ENCODE measurements around the gene WDR87.

Gene WDR87

DNA sequence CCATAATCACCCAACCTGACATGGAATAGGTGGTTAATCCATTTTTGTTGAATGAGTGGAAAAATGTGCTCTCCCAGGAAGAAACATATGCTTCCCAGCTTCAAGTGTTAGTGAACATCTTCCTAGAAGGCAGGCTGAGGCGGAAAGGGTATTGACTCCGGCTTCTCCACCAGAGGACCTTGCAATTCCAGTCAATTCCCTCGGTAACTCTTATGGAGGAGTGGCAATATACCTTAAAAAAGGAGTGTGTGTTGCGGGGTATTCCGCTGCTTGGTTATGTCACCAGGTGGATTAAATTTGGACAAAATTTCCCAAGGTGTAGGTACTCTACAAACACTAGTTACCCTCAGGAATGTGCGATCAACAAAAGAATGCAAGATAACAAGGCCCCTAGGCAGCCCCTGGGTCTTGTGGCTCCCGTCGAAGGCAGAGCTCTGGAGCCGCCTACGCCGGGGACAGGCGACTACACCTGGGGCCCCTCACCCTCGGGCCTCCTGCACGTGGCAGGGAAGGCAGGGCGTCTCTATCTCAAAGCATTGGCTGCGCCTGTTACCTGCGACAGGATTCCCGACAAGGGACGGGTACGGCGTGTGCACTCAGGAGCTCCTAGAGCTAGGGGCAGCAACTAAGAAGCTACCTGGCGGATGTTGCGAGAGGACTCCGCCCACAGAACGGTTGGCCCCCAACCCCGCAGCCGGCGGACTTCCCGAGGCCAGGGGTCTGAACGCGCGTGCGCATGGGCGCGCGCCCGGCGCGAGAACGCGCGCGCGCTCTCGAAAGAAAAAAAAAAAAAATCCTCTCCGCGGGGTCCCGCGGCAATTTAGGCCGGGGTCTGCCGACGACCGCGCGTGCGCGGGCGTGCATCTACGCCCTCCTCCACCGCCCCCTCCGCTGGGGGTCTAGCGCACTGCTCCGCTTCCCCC lies at the start of gene WDR87:
Gene WDR87, minus strand, starts transcription at position 649 of the 923 bp plus-strand sequence. CDS start 8,355 bp downstream, outside the sequence.
- peak; percentile 84 for DNase-seq

DNA sequence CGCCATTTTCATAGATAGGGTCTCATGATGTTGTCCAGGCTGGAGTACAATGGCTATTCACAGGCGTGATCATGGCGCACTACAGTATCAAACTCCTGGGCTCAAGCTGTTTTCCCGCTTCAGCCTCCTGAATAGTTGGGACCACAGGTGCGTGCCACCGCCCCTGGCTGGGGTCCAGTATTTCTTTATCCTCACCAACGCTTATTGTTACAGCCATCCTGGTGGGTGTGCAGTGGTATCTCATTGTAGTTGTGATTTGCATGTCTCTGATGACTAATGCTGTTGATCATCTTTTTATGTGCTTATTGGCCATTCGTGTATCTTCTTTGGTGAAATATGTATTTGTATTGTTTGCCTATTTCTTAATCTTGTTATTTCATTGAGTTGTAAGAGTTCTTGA lies 49.6 kb upstream of the WDR87 start:
- no peak for DNase-seq

DNA sequence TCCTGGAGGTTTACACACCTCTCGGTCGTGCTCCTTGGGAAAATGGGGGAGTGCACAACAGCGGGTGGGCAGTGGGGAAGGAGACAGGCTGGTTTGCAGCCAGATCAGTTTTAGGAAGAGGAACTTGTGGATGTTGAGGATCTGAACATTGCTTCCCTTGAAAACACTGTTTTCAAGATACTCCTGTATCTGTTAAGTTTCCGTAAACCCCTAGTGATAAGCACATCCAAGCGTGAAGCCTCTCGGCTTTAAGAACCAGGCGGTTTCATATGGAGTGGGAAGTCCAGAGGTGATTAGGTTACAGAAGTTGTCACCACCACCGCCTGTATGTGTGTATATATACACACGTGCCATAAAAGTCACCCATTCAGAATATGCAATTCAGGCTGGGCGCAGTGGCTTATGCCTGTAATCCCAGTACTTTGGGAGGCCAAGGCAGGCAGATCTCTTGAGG lies 48.1 kb upstream of the WDR87 start:
- peak; percentile 11 for DNase-seq

DNA sequence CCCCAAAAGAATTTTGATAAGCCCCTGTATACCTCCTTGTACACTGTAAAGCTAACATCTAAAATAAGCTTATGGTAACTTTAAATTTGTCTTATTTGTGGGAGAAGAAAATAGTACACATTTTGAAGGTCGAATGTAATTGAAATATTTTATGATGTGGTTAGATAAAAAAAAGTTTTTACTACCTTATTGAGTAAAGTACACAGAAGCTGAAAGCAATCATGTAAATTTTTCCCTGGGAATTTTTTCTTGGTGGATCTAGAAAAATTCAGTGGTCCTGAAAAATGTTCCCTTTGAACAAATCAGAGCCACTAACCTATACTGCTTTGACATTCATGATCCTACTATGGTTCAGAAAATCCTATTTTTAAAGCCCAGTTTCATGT lies 47.5 kb upstream of the WDR87 start:
- no peak for DNase-seq

DNA sequence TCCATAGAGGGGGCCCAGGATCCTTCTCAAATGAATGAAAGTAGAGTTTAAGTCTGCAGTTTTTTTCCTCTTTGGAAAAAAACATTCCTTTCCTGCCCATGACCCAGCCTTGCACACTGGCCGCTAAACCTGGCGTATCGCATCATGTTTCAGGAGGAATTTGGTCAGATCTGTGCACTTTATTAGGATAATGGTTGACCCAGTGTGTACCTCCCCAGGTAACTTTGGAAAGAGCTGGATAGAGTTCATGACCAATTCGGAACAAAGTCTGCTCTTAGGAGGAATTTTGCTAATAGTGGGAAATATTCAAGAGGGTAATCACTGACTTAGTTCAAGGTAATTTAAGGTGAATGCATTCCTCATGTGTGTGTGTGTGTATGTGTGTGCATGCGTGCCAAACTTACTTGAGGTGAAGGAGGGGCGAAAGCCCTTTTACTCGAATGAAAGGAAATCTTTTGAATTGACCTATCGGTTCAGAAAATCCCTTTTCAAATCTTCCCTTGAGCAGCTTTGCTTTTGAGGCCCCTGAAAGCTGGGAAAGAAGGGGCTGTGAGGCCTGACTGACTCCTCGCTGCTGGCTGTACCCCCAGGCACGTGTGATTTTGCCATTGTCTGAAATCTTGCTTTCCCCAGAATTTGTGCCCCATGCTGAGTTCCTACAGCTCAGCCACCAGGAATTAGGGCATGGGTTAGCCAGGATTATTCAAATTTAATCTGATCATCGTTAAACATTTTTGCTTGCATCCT lies 47.0 kb upstream of the WDR87 start:
- DNase-seq = no peak

DNA sequence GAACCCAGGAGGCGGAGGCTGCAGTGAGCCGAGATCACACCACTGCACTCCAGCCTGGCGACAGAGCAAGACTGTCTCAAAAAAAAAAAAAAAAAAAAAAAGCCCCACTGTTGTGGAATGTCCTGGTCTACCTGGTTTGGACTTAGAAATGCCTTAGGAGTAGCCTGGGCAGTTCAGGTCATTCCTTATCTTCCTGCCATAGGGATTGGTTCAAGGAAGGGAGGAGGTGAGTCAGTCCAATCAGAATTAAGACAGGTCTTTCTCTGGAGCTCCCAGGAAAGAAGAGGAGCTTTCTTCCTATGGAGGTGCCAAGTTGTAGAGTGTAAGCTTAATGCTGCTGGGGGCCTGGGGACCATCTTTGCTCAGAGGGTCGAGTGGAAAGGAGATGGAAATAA lies 45.4 kb upstream of the WDR87 start:
- DNase-seq = no peak

DNA sequence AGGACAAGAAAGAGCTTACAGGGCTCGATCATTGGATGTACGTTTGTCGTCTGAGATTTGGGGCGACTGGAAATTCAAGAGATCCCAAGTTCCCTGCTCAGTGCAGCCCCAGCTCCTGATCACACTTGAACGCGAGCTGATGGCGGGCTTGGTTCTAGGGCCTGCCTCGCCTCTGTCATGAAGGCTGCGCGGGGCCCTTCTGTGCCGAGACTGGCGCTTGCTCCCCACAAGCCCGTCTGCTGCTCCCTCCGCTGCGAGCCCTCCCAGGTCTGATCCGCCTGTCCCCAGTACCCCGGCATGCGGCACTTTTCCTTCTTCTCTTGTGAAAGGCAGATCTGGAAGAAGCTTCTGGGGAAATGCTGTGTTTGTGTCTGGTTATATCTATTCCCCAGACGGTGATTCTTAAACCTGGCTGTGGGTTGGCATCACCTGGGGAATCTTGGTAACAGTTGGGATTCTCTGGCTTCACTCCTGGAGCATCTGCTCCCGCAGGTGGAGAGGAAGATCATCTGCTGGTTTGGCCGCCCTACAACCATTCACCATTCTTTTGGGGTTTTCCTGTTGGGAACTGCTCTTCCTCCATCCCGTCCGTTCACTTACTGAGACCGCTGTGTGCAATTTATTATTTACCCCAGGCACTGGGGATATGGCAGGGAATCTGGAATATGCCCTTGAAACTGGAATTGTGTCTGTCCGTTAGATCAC lies 44.2 kb upstream of the WDR87 start:
- DNase-seq = no peak

DNA sequence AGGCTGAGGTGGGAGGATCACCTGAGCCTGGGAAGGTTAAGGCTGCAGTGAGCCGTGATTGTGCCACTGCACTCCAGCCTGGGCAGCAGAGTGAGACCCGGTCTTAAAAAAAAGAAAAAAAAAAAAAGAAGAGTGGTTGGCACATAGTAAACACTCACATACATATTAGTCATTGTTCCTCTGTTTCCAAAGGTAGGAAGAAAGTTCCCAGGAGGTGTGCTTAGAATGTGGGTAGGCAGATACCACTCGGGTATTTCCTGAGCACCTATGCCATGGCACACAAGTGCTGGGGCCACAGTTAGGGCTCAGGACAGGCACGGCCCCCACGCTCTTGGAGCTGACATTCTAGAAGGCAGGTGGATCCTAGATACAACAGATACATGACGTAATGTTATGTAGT lies 42.0 kb upstream of the WDR87 start:
- no peak for DNase-seq

DNA sequence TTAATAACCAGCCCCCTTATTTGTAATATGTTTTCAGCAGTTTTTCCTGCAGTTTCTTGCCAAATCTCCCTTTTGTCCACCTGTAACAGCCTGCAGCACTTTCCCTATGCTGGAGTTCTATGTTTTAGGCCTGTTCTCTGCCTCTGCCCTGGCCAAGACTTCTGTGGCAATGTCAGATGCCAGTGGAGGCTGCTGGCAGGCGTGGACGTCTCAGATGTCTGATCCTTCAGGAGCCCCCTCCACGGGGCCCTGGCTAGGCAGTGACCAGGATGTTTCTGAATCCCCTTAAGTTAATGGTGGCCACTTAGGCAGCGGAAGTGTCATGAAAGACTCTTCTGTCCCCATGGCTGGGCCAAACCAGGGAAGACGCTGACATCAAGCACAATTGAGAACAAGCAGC lies 41.4 kb upstream of the WDR87 start:
- DNase-seq = no peak

DNA sequence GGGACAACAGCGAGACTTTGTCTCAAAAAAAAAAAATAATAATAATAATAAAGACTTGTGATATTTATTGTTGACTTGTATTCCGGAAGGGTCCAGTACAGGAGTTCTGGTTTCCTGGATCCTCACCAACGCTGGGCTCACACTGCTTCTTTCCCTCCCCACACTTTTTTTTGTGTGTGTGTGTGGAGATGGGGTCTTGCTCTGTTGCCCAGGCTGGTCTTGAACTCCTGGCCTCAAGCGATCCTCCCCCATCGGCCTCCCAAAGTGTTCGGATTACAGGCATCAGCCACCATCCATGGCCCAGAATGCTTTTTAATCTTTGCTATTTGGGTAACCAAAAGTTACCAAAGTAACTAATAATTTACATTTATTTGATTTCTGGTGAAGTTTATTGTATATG lies 39.7 kb upstream of the WDR87 start:
- DNase-seq = no peak

DNA sequence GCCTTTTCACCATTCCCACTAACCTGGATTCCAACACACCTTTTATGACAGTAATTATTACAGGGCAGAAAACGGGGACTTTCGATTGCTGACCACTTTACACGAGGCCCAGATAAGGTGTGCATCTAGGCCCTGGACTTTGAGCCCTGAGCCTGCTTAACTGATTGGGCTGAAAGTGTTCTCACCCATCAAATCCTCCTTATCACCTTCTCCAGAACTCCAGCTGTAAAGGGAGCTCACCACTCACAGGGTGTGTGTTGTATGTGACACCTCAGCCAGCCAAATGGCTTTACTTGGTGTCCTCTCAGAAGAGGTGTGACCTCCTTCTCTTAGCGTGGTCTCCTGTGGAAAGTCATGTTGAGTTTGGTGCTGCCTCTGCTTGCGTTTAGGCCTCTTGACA lies 37.1 kb upstream of the WDR87 start:
- DNase-seq = no peak

DNA sequence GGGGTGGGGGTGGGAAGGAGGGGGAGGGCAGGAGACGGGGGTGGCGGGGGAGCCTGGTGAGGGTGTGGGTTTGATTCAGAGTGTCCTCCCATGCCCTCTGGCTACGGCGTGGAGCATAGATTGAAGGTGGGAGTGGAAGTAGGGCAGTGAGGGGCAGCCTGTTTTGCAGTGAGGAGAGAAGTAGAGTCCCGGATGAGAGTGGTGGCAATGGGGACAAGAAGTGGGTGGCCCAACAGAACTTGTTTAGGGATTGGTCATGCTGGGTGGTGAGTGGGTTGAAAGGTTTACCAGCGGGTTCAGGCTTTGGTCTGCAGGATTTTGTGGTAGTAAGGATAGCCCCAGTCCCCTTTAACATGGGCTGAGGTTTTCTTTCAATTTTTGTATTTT lies 36.1 kb upstream of the WDR87 start:
- no peak for DNase-seq

DNA sequence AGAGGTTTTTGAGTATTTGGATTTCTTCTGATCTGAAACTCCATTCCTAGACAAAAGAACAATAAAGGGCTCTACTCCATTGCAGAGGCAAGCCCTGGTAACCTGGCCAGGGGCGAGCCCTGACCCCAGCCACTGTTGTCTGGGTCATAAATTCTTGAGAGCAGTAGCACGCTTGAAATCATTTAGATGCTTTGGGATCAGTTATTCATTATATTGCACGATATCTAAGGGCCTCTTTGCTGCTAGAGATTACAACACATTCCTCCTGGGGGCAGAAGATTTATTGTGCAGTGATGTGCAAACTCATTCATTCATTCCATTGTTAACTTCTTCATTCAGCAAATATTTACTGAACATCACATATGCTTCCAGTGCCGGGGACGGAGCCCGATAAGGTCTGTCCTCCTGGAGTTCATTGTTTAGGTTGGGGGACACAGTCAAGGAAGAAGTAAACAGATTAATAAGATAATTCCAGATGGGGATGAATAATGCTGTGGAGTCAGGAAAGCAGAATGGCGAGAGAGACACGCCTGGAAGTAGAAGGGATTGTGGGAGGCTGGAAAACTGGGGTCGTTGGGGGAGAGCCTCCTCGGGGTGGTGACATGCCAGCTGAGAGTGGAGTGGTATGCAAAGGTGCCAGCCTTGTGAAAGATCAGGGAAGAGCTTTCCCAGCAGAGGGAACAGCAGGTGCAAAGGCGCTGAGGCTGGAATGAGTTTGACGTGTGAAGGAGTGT lies 35.6 kb upstream of the WDR87 start:
- peak; percentile 13 for DNase-seq

DNA sequence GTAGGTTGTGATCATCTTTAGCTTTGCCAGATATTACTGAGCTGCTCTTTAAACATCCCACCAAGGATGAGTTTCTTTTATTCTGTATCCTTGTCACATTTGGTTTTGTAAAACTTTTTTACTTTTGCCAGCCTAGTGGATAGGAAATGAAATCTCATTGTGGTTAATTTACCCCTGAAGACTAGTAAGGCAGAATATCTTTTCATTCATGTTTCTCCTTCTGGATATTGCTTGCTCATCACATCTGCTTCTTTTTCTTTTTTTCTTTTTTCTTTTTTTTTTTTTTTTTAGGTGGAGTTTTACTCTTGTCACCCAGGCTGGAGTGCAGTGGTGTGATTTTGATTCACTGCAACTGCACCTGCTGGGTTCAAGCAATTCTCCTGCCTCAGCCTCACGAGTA lies 32.0 kb upstream of the WDR87 start:
- DNase-seq = no peak

DNA sequence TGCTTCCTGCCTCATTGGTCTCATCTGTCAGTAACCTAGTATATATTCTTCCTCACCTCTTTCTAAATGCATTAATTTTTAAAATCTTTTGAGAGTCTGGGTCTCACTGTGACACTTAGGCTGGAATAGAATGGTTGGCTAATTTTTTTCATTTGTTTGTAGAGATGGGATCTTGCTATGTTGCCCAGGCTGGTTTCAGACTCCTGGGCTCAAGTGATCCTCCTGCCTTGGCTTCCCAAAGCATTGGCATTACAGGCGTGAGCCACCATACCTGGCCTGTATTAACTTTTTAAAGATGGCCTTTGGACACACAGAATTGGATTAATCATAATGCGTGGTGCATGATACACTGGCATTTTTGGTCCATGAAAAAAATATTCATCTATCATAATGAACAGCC lies 30.5 kb upstream of the WDR87 start:
- no peak for DNase-seq

DNA sequence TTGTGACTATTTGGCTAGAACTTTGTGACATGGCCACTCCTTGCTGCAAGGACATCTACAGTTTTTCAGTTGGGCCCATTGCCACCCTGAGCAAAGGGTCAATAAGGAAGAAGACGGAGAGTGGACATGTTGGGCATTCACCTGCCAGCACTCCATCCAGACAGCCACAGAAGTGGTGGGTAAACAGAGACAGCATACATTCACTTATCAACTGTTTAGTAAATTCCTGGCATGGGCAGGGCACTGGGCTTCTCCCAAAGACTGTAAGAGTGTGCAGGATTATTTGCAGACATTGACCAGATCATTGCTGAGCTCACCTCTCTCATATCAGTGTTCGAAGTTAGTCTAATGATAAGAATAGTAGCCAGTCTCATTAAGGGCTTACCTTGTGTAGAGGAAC lies 29.8 kb upstream of the WDR87 start:
- no peak for DNase-seq

DNA sequence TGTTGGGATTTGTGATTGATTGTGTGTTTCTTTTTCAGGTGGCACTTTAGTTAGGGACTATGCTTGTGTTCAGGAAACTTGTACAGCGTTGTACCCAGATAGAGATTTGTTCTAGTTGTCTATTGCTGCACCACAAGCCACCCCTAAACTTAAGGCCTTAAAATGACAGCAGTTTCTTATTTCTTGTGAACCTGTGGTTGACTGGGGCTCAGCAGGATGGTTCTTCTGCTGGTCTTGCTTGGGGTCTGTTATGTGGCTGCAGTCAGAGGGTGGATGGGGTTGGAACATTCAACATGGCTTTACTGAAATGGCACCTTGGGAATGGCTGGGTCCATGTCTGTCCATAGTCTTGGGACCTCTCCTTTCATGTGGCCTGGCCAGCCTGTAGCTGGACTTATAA lies 28.9 kb upstream of the WDR87 start:
- DNase-seq = no peak

DNA sequence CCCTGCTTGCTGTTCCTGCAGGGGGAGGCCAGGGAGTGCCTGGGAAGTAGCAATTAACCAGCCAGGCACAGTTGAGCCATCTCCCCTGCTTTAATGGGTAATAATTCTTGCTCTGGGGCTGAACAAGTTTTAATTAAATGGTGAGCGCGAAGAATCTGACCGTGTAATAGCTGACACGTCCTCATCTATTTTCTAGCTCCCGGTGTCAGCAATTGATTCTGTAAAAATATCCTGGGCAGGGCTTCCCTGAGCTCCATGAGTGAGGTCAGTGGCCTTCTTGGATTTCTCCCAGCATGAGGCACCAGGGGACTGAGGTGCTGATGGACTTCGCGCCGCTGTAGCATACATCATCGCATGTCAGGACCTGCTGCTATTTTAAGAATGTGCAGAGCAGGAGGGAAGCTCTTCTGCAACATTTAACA lies 27.6 kb upstream of the WDR87 start:
- DNase-seq = no peak

DNA sequence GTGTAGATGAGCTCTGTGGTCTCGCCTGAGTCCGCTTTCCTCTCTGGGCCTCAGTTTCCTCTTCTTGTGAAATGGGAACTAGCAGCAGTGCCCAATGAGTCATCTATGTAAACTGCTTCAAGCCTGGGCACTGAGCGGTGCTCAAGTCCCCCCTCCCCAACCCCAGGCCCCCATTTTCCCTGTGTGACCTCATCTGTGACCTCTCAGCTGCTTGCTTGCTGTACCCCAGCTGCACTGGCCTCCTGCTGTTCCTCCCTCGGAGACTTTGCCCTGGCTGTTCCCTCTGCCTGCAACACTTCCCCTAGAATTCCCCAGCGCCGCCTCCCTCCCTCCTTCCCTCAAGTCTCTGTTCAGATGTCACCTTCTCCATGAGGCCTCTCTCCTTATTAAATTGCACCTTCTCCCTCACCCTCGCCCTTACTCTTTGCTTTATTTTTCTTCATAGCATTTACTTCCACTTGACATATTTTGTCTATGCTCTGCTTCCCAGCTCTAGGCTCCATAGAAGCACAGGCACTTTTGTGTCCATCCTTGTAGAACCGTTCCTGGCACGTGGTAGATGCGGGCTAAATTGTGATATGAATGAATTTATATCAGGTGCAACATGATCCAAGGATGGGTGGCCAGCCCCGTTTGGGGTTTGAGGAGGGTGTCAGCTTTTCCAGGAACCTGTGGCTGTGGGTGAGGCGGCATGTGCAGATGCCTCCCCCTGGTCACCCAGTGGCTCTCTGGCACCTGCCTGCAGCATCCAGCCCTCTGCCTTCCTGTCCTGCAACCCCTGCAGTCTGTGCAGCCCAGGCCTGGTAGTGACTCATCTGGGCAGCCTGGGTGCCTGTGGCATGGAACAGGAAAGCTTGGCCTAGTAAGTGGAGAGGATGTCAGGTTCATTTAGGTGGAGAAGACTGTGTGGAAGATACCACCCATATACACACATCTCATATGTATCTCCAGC lies 26.9 kb upstream of the WDR87 start:
- DNase-seq = peak; percentile 55

DNA sequence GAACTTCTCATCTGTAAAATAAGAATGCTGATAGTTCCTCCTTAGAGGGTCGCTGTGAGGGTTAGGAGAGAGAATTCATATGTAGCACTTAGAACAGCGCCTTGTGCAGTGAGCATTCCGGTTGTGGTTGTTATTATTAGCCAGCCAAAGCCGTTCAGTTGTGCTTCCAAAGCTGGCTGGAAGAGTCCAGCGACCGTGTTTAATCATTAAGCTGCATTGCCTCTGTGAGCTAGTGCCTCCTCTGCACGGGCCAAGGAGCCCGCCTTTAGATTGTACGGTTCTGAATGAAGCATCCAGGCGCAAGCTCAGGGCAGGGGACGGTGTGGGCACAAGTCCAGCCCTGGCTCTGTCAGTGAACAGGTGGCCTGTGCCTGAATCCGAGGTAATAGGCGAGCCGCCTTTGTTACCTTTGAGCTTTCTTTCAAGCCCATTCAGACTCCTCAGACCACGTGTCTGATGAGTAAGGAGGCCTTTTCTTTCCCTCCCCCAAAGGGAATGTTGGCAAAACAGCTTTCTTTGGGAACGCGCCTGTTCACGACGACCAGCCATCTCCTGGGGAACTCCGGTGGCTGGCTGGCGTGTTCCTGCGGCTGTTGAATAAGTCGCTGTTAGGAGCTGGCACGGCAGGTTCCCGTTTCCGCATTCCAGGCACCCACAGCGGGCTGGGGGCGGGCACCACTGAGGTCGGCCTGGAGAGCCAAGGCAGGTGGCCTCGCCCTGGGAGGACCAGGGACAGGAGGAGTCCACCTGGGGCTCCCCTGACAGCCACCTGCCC lies 25.7 kb upstream of the WDR87 start:
- peak; percentile 85 for DNase-seq

DNA sequence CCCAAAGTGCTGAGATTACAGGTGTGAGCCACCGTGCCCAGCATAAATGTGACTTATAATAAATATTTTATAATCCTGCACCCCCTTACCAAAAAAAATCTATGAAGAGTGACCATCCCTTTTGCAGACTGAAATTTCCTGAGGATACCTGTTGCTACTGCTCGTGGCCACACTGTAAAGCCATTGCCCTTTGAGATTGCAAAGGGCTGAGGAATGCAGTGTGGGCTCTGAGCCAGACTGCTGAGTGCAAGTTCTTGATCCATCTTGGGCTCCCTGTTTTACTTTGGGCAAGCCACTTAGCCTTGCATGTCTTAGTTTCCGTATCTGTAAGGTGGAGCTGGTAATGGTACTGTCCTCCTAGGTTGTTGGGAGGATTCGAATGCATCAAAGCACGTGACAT lies 24.0 kb upstream of the WDR87 start:
- no peak for DNase-seq

Data from NCI-H510A (cell line).